SK-N-SH (cell line): ENCODE results near the gene CNTFR. TPM values are rescaled to one million over a fixed set of nuclear protein-coding genes. Genes with fewer than 3 reads are reported as not detected.

ENCODE experiments used
- CTCF ChIA-PET: fragments of 300-600, 350-600 bp; formaldehyde crosslinking; extraction: SDS; loops from one replicate; lab custom pipeline; 2021; lab: Yijun Ruan, JAX
- POLR2A ChIA-PET: fragments of 350-600 bp; sonication (Branson Sonifier 250); formaldehyde crosslinking; extraction: SDS; loops from one replicate; lab custom pipeline; 2020; ENCODE audit warnings: antibody characterized with exemption, inconsistent platforms; lab: Yijun Ruan, JAX
- DNase-seq: peaks from one replicate; pipeline ENCODE4 v3.0.0; 2012
- H2AFZ ChIP-seq: fragments of 200-600 bp; sonication (generic); 2 replicates; pipeline ENCODE4 v1.8.1; 2016; ENCODE audit warnings: antibody characterized with exemption, mild to moderate bottlenecking, low read depth
- H3F3A ChIP-seq: fragments of 200-600 bp; sonication (generic); replicated peaks from 2 replicates; pipeline ENCODE3; 2016; ENCODE audit warnings: antibody characterized with exemption, mild to moderate bottlenecking; ENCODE audit not compliant: insufficient read depth
- H3K27ac ChIP-seq, 2 experiments: fragments of 200-500 bp in 1 of 2; fragments of 200-600 bp in 1 of 2; sonication (Bioruptor generic) in 1 of 2; sonication (generic), shearing (Covaris generic) in 1 of 2; 2 replicates each; pipeline versions ENCODE4 v1.5.1 to v1.6.1; 2014 to 2016; ENCODE audit warnings: low read depth in 2 of 2, inconsistent platforms in 1 of 2, low read length in 1 of 2, mild to moderate bottlenecking in 1 of 2, mixed read lengths in 1 of 2
- H3K27me3 ChIP-seq: fragments of 200-600 bp; sonication (generic), shearing (Covaris generic); 2 replicates; pipeline ENCODE4 v1.6.1; 2016; ENCODE audit warnings: mixed run types; ENCODE audit not compliant: insufficient read depth
- H3K36me3 ChIP-seq, 2 experiments: fragments of 200-500 bp in 1 of 2; fragments of 200-600 bp in 1 of 2; sonication (Bioruptor generic) in 1 of 2; sonication (generic) in 1 of 2; replicated peaks in 1 of 2; 2 replicates each; pipeline versions ENCODE3 to v1.5.1; 2014 to 2016; ENCODE audit warnings: low read length in 1 of 2, mild to moderate bottlenecking in 1 of 2; ENCODE audit not compliant: insufficient read depth in 2 of 2, control insufficient read depth in 1 of 2
- H3K4me1 ChIP-seq, 2 experiments: fragments of 200-500 bp in 1 of 2; fragments of 200-600 bp in 1 of 2; sonication (Bioruptor generic) in 1 of 2; sonication (generic), shearing (Covaris generic) in 1 of 2; 2 replicates each; pipeline versions ENCODE4 v1.5.1 to v1.6.1; 2014 to 2016; ENCODE audit warnings: low read depth in 1 of 2, low read length in 1 of 2, mixed run types in 1 of 2; ENCODE audit not compliant: insufficient read depth in 2 of 2, control insufficient read depth in 1 of 2
- H3K4me2 ChIP-seq: fragments of 200-600 bp; sonication (generic), shearing (Covaris generic); 2 replicates; pipeline ENCODE4 v1.6.1; 2017; ENCODE audit warnings: mixed run types
- H3K4me3 ChIP-seq, 2 experiments: fragments of 200-500 bp in 1 of 2; fragments of 200-600 bp in 1 of 2; sonication (Bioruptor generic) in 1 of 2; sonication (generic), shearing (Covaris generic) in 1 of 2; 2 replicates each; pipeline versions ENCODE4 v1.5.1 to v1.8.1; 2014 to 2016; ENCODE audit warnings: low read depth in 2 of 2, inconsistent platforms in 1 of 2, low read length in 1 of 2, mild to moderate bottlenecking in 1 of 2, mixed read lengths in 1 of 2, moderate library complexity in 1 of 2
- H3K79me2 ChIP-seq: fragments of 200-600 bp; sonication (generic); 2 replicates; pipeline ENCODE4 v1.8.1; 2017; ENCODE audit warnings: mild to moderate bottlenecking; ENCODE audit not compliant: insufficient read depth
- H3K9ac ChIP-seq: fragments of 200-600 bp; sonication (generic); 2 replicates; pipeline ENCODE4 v1.6.1; 2017; ENCODE audit warnings: mixed run types
- H3K9me2 ChIP-seq: fragments of 200-600 bp; sonication (generic); 2 replicates; pipeline ENCODE4 v1.6.1; 2017; ENCODE audit warnings: mixed run types
- H3K9me3 ChIP-seq: fragments of 200-600 bp; sonication (generic); 2 replicates; pipeline ENCODE4 v1.6.1; 2017; ENCODE audit warnings: mixed run types, mild to moderate bottlenecking, moderate library complexity
- H4K20me1 ChIP-seq: fragments of 200-600 bp; sonication (generic); 2 replicates; pipeline ENCODE4 v1.6.1; 2017; ENCODE audit warnings: mild to moderate bottlenecking, mixed run types; ENCODE audit not compliant: insufficient read depth
- EP300 ChIP-seq, 2 experiments: IDR thresholded peaks; 2 replicates each; pipeline versions ENCODE4 v1.4.0 to v1.6.1; 2012; ENCODE audit warnings: borderline replicate concordance in 1 of 2, low read depth in 1 of 2, low read length in 1 of 2
- FOSL2 ChIP-seq: IDR thresholded peaks from 2 replicates; pipeline ENCODE4 v1.4.0; 2012; ENCODE audit warnings: low read depth, mild to moderate bottlenecking, moderate library complexity, borderline replicate concordance
- FOXJ3 ChIP-seq: sonication (generic); formaldehyde crosslinking; IDR thresholded peaks from 2 replicates; pipeline ENCODE4 v1.5.1; 2020; ENCODE audit warnings: mild to moderate bottlenecking, missing genetic modification reagents
- GABPA ChIP-seq: IDR thresholded peaks from 2 replicates; pipeline ENCODE4 v1.4.0; 2012; ENCODE audit warnings: low read depth, mild to moderate bottlenecking
- MXI1 ChIP-seq: IDR thresholded peaks from 2 replicates; pipeline ENCODE4 v1.6.1; 2012; ENCODE audit warnings: mild to moderate bottlenecking, low read depth, low read length, improper control_type of control experiment
- PBX3 ChIP-seq: IDR thresholded peaks from 2 replicates; pipeline ENCODE4; 2012
- POLR2AphosphoS5 ChIP-seq: IDR thresholded peaks from 2 replicates; pipeline ENCODE4 v1.6.1; 2012; ENCODE audit warnings: low read depth, low read length
- RAD21 ChIP-seq: IDR thresholded peaks from 2 replicates; pipeline ENCODE4 v1.6.1; 2012; ENCODE audit warnings: mild to moderate bottlenecking, low read length
- SMC3 ChIP-seq: IDR thresholded peaks from 2 replicates; pipeline ENCODE4 v1.6.1; 2012; ENCODE audit warnings: low read depth, low read length, improper control_type of control experiment
- TEAD4 ChIP-seq: IDR thresholded peaks from 2 replicates; pipeline ENCODE4 v1.4.0; 2012; ENCODE audit warnings: mild to moderate bottlenecking, borderline replicate concordance; ENCODE audit not compliant: insufficient read depth
- ZBTB33 ChIP-seq: IDR thresholded peaks from 2 replicates; pipeline ENCODE4 v1.4.0; 2012; ENCODE audit warnings: low read depth, borderline replicate concordance
- WGBS: methylation state at CpG from one replicate; pipeline ENCODE4 v1.1.6; 2017; ENCODE audit warnings: low lambda C conversion rate; 5-methylcytosine and 5-hydroxymethylcytosine counted together
- polyA plus RNA-seq, 3 experiments: library from polyadenylated mRNA; depleted of rRNA; stranded (reverse); fragments of >200 nt; gene quantifications; 2 replicates each; pipeline ENCODE4 v1.2.3, GENCODE V29; 2012

The CNTFR gene
- polyA plus RNA-seq, 1 of the 3 experiments (the other 2 are of a cell fraction) = 1.8 TPM

GRCh38 chr9:34573599-34574325 is 15.8 kb downstream of the CNTFR start:
- Histone ChIP-seq H3K9me2 (no peaks in the 10 kb centered on the region), H3K4me2 (no peak overlapping the region), H4K20me1 (no peaks in the 10 kb centered on the region), H3K79me2 (no peaks in the 10 kb centered on the region), H3K4me3 (no peak overlapping the region), H3K27ac (peak overlapping the region in 1 of 2 experiments; percentile 51; a peak in 1 of 4 replicates), H2AFZ (no peak overlapping the region), H3F3A (no peaks in the 10 kb centered on the region), H3K4me1 (peaks cover 0 to 92% of the 10 kb centered on the region in 2 experiments; a peak in 2 of 4 replicates), H3K9ac (no peak overlapping the region), H3K36me3 (no peaks in the 10 kb centered on the region), H3K9me3 (no peaks in the 10 kb centered on the region), H3K27me3 (peaks cover 8% of the 10 kb centered on the region; the same call in 1 of the 2 replicates)
- TF ChIP-seq FOXJ3 = no peak
- no peak for TF ChIP-seq POLR2AphosphoS5
- TF ChIP-seq TEAD4 = no peak
- TF ChIP-seq EP300 (IDR thresholded peaks at IDR 0.05; ENCODE audit: borderline replicate concordance in 1 of 2, low read depth in 1 of 2, low read length in 1 of 2) = no peak
- no peak for TF ChIP-seq SMC3
- no peak for TF ChIP-seq ZBTB33
- TF ChIP-seq PBX3 = no peak
- no peak for TF ChIP-seq MXI1
- TF ChIP-seq GABPA = no peak
- TF ChIP-seq RAD21 = no peak
- ChIA-PET POLR2A (no interaction called here), CTCF (interaction anchor here (0.7 to 1.2 kb wide), 3 partner anchors 18 to 26 kb away, joined by 3 to 6 read pairs (median 5); no protein-coding TSS in a partner anchor)
- peak; percentile 39 for DNase-seq
- 74% methylated on average over 8 of the region's 17 CpGs for WGBS

- 74% methylated on average over 5 of the region's 6 CpGs for WGBS
- Histone ChIP-seq H3K27ac (peak overlapping the region in 1 of 2 experiments; percentile 94; a peak in 2 of 4 replicates), H4K20me1 (no peaks in the 10 kb centered on the region), H3K4me1 (peaks cover 0 to 96% of the 10 kb centered on the region in 2 experiments; a peak in 2 of 4 replicates), H3K36me3 (no peaks in the 10 kb centered on the region), H3F3A (no peaks in the 10 kb centered on the region), H3K27me3 (no peaks in the 10 kb centered on the region), H2AFZ (no peak overlapping the region), H3K4me2 (no peak overlapping the region), H3K79me2 (no peaks in the 10 kb centered on the region), H3K9me3 (no peaks in the 10 kb centered on the region), H3K9me2 (no peaks in the 10 kb centered on the region), H3K4me3 (no peak overlapping the region), H3K9ac (no peak overlapping the region)
- DNase-seq = no peak
- POLR2A ChIA-PET = no interaction called here
- no peak for TF ChIP-seq FOSL2
- TF ChIP-seq EP300 (IDR thresholded peaks at IDR 0.05; ENCODE audit: borderline replicate concordance in 1 of 2, low read depth in 1 of 2, low read length in 1 of 2) = no peak
- CTCF ChIA-PET = no interaction called here
These were observed 16.9 kb downstream of the CNTFR start for GRCh38 chr9:34572628-34573027.
